K562 (cell line): ENCODE data around the gene VPS13D. TPM values are rescaled to one million over a fixed set of nuclear protein-coding genes. Genes with fewer than 3 reads are reported as not detected.
A peak's percentile ranks its signal among the peaks of the same experiment; 100 is the strongest.

Experiments used
- ATAC-seq: fragments of 200-7000 bp; cut with Tn5 transposase; 3 replicates; pipeline ENCODE4 v1.9.1; 2020; ENCODE audit warnings: moderate library complexity
- BruUV-seq: library from RNA; stranded (reverse); fragments of 400-500 nt; replicated peaks from 2 replicates; lab custom pipeline; 2021; lab: Mats Ljungman, UMichigan
- CTCF ChIA-PET: fragments of 300-600 bp; formaldehyde crosslinking; extraction: SDS; loops from one replicate; lab custom pipeline; 2021; ENCODE audit warnings: low intra/inter-chr PET ratio; lab: Yijun Ruan, JAX
- POLR2A ChIA-PET: fragments of 300-600, 350-650 bp; sonication (Branson Sonifier 250); formaldehyde crosslinking; extraction: SDS; loops from one replicate; lab custom pipeline; 2021; ENCODE audit warnings: antibody characterized with exemption, inconsistent platforms; lab: Yijun Ruan, JAX
- DNase-seq, 4 experiments: peaks; one replicate each; pipeline versions ENCODE4 v3.0.0 to v3.0.0-alpha.2; 2011 to 2018; ENCODE audit warnings: low spot score in 3 of 4, mixed read lengths in 3 of 4; ENCODE audit errors: extremely low read depth in 1 of 4
- FAIRE-seq: peaks from 2 replicates; lab custom pipeline; 2011; peaks lifted over from hg19 to GRCh38; lab: Jason Lieb, UNC
- H2AFZ ChIP-seq: 2 replicates; pipeline ENCODE4 v1.6.0; 2011; ENCODE audit warnings: low read depth, low read length, control low read depth, inconsistent platforms
- H3K27ac ChIP-seq: fragments of 200-600 bp; 3 replicates; pipeline ENCODE4 v1.8.0; 2011; ENCODE audit warnings: low read depth, mild to moderate bottlenecking, control low read depth, inconsistent platforms, low read length, moderate library complexity, mixed read lengths; ENCODE audit errors: extremely low read depth
- H3K27me3 ChIP-seq, 2 experiments: fragments of 300-600 bp in 1 of 2; 2 replicates in 1 of 2; 3 replicates in 1 of 2; pipeline versions ENCODE4 v1.6.0 to v1.8.0; 2011; ENCODE audit warnings: inconsistent platforms in 2 of 2, low read length in 2 of 2, mild to moderate bottlenecking in 1 of 2, mixed read lengths in 1 of 2, moderate library complexity in 1 of 2; ENCODE audit not compliant: control insufficient read depth in 2 of 2, insufficient read depth in 2 of 2
- H3K36me3 ChIP-seq: fragments of 300-600 bp; 3 replicates; pipeline ENCODE4 v1.8.0; 2011; ENCODE audit warnings: mild to moderate bottlenecking, low read length, inconsistent platforms; ENCODE audit not compliant: control insufficient read depth, insufficient read depth
- H3K4me1 ChIP-seq, 2 experiments: fragments of 200-600 bp in 1 of 2; replicated peaks in 1 of 2; 2 replicates in 1 of 2; 3 replicates in 1 of 2; pipeline versions ENCODE4 v1.5.1 to v1.8.0; 2011; ENCODE audit warnings: inconsistent platforms in 2 of 2, low read length in 2 of 2, mild to moderate bottlenecking in 1 of 2, mixed read lengths in 1 of 2, moderate library complexity in 1 of 2; ENCODE audit not compliant: control insufficient read depth in 2 of 2, insufficient read depth in 2 of 2
- H3K4me2 ChIP-seq: 2 replicates; pipeline ENCODE4 v1.6.1; 2011; ENCODE audit warnings: low read length, control low read depth, inconsistent platforms, mixed read lengths; ENCODE audit not compliant: insufficient read depth
- H3K4me3 ChIP-seq: fragments of 200-600 bp; sonication (generic), shearing (Covaris generic); 2 replicates; pipeline ENCODE4 v1.5.1; 2016; ENCODE audit warnings: control low read depth, inconsistent platforms
- H3K79me2 ChIP-seq: fragments of 200-600 bp; 3 replicates; pipeline ENCODE4 v1.8.0; 2011; ENCODE audit warnings: low read length, inconsistent platforms; ENCODE audit not compliant: control insufficient read depth, insufficient read depth
- H3K9ac ChIP-seq, 2 experiments: 2 replicates each; pipeline versions ENCODE4 v1.6.0 to v1.6.1; 2011; ENCODE audit warnings: low read depth in 2 of 2, low read length in 2 of 2, control low read depth in 1 of 2, inconsistent platforms in 1 of 2, mild to moderate bottlenecking in 1 of 2, mixed read lengths in 1 of 2; ENCODE audit not compliant: insufficient read depth in 1 of 2
- H3K9me1 ChIP-seq: one replicate; pipeline ENCODE4 v1.6.0; 2011; ENCODE audit warnings: inconsistent platforms, mild to moderate bottlenecking, low read length, moderate library complexity; ENCODE audit not compliant: control insufficient read depth, insufficient read depth
- H3K9me3 ChIP-seq: replicated peaks from 2 replicates; pipeline ENCODE4 v1.5.1; 2011; ENCODE audit warnings: low read depth, low read length, inconsistent platforms; ENCODE audit not compliant: control insufficient read depth, insufficient read depth
- H4K20me1 ChIP-seq: replicated peaks from 2 replicates; pipeline ENCODE4 v1.6.1; 2011; ENCODE audit warnings: low read length, inconsistent platforms, mixed read lengths; ENCODE audit not compliant: control insufficient read depth, insufficient read depth
- EZH2 ChIP-seq: IDR thresholded peaks from 2 replicates; pipeline ENCODE4 v1.6.1; 2012; ENCODE audit warnings: low read depth, mild to moderate bottlenecking, inconsistent platforms, low read length, borderline replicate concordance
- FOXP4 ChIP-seq: sonication (generic); formaldehyde crosslinking; IDR thresholded peaks from 2 replicates; pipeline ENCODE4 v1.8.0; 2022; ENCODE audit warnings: mild to moderate bottlenecking, missing genetic modification reagents, borderline replicate concordance
- HDAC3 ChIP-seq: fragments of 450-650 bp; IDR thresholded peaks from 2 replicates; pipeline ENCODE4 v1.6.1; 2018; ENCODE audit warnings: borderline replicate concordance, mild to moderate bottlenecking, moderate library complexity; ENCODE audit not compliant: partially characterized antibody
- ILF3 ChIP-seq: fragments of 450-650 bp; IDR thresholded peaks from 2 replicates; pipeline ENCODE4 v1.6.1; 2018; ENCODE audit warnings: antibody characterized with exemption, mild to moderate bottlenecking, moderate library complexity, borderline replicate concordance
- NFXL1 ChIP-seq: fragments of 450-650 bp; formaldehyde crosslinking; IDR thresholded peaks from 2 replicates; pipeline ENCODE4 v1.4.0; 2021; ENCODE audit warnings: mild to moderate bottlenecking
- RBM22 ChIP-seq: fragments of 200-400 bp; formaldehyde crosslinking; IDR thresholded peaks from 2 replicates; pipeline ENCODE4 v1.6.1; 2018; ENCODE audit warnings: low read length, low read depth; ENCODE audit not compliant: poor library complexity, severe bottlenecking
- SOX6 ChIP-seq: fragments of 450-650 bp; IDR thresholded peaks from 2 replicates; pipeline ENCODE4 v1.6.1; 2014; ENCODE audit warnings: mild to moderate bottlenecking
- SP2 ChIP-seq: IDR thresholded peaks from 2 replicates; pipeline ENCODE4 v1.6.1; 2011; ENCODE audit warnings: mild to moderate bottlenecking, low read depth, low read length, moderate library complexity; ENCODE audit not compliant: poor library complexity, severe bottlenecking; ENCODE audit errors: extremely low read depth
- TAF9B ChIP-seq: fragments of 450-650 bp; IDR thresholded peaks from 2 replicates; pipeline ENCODE4 v1.6.1; 2018; ENCODE audit warnings: mild to moderate bottlenecking; ENCODE audit not compliant: partially characterized antibody
- TOE1 ChIP-seq, 2 experiments: fragments of 450-650 bp in 1 of 2; sonication (generic) in 1 of 2; formaldehyde crosslinking in 1 of 2; IDR thresholded peaks; 2 replicates each; pipeline versions ENCODE4 v1.7.1 to v1.8.0; 2016 to 2022; ENCODE audit warnings: borderline replicate concordance in 2 of 2, mild to moderate bottlenecking in 2 of 2, antibody characterized with exemption in 1 of 2, inconsistent platforms in 1 of 2, low read depth in 1 of 2, missing genetic modification reagents in 1 of 2, moderate library complexity in 1 of 2
- ZKSCAN8 ChIP-seq: fragments of 200-800 bp; sonication (Bioruptor generic); IDR thresholded peaks from 2 replicates; pipeline ENCODE4 v1.6.1; 2016; ENCODE audit warnings: missing genetic modification characterization, missing compliant biosample characterization
- ZNF561 ChIP-seq: fragments of 450-650 bp; formaldehyde crosslinking; conservative IDR thresholded peaks from 2 replicates; pipeline ENCODE4 v1.4.0; 2020; ENCODE audit warnings: mild to moderate bottlenecking, moderate library complexity
- WGBS: fragments of 100-300 bp; shearing (Covaris generic); methylation state at CpG from one replicate; pipeline ENCODE4 v1.1.6; 2016; ENCODE audit warnings: low coverage, mixed read lengths; ENCODE audit not compliant: insufficient coverage; ENCODE audit errors: missing lambda C conversion rate; 5-methylcytosine and 5-hydroxymethylcytosine counted together
- in situ Hi-C: fragments of 300-500 bp; cut with MboI; formaldehyde crosslinking; loops from 4 replicates; pipeline ENCODE4 v1.15.0; 2018; ENCODE audit warnings: inconsistent platforms, mixed read lengths
- intact Hi-C: fragments of 100-400 bp; cut with micrococcal nuclease; formaldehyde crosslinking; loops from 2 replicates; pipeline ENCODE4 v1.14.2; 2022
- polyA plus RNA-seq, 8 experiments: library from polyadenylated mRNA; depleted of rRNA in 4 of 8; stranded (reverse) in 5 of 8; unstranded in 3 of 8; fragments of >200 nt; fragmentation: Nextera tagmentation in 2 of 8; fragmentation: Illumina TruSeq in 1 of 8; extraction: Ambion mirVana in 2 of 8; extraction: Trizol in 1 of 8; gene quantifications; 2 replicates each; pipeline versions ENCODE4 v1.2.1 to v1.2.3, GENCODE V29; 2011 to 2014; ENCODE audit warnings: inconsistent platforms in 1 of 8, missing spikeins in 1 of 8
- total RNA-seq, 7 experiments: library from RNA; depleted of rRNA in 6 of 7; stranded (reverse); fragments of >200 nt in 6 of 7; fragmentation: Illumina TruSeq in 2 of 7; extraction: Trizol in 2 of 7; gene quantifications; 2 replicates each; pipeline versions ENCODE4 v1.2.1 to v1.2.3, GENCODE V29; 2011 to 2021; ENCODE audit warnings: low replicate concordance in 1 of 7
- TF ChIP-seq, protein P1 (sequence below), 3 experiments: fragments of 200-800 bp in 1 of 3; fragments of 250-450 bp in 1 of 3; fragments of 450-650 bp in 1 of 3; sonication (Bioruptor Pico) in 1 of 3; sonication (Bioruptor generic) in 1 of 3; formaldehyde crosslinking in 1 of 3; IDR thresholded peaks; 2 replicates each; pipeline versions ENCODE4 v1.6.1 to v1.8.0; 2016 to 2022; ENCODE audit warnings: mild to moderate bottlenecking in 2 of 3, missing genetic modification characterization in 2 of 3, missing compliant biosample characterization in 1 of 3, moderate library complexity in 1 of 3
- TF ChIP-seq, protein P2 (sequence below), 2 experiments: fragments of 450-650 bp; conservative IDR thresholded peaks; 2 replicates each; pipeline ENCODE4 v1.6.1; 2017; ENCODE audit warnings: mild to moderate bottlenecking in 2 of 2, moderate library complexity in 2 of 2

The VPS13D gene
- total and polyA plus RNA-seq, 9 of the 15 experiments (the other 6 are each of a cell fraction or from before 2014, with no cell fraction given) = 6.1 to 51.5 (median 38.5) TPM

GRCh38 chr1:12553963-12554362 lies 324.1 kb downstream of the VPS13D start:
- in situ Hi-C loops = no loop called here
- FAIRE-seq = peak; percentile 86
- TF ChIP-seq TOE1 (IDR thresholded peaks at IDR 0.05; ENCODE audit: borderline replicate concordance) = no peak
- no peak for TF ChIP-seq TOE1 (CRISPR knock-in tag; IDR thresholded peaks at IDR 0.05; ENCODE audit: borderline replicate concordance, low read depth)
- TF ChIP-seq NFXL1 = no peak
- no peak for TF ChIP-seq TAF9B
- TF ChIP-seq, protein P1, sequence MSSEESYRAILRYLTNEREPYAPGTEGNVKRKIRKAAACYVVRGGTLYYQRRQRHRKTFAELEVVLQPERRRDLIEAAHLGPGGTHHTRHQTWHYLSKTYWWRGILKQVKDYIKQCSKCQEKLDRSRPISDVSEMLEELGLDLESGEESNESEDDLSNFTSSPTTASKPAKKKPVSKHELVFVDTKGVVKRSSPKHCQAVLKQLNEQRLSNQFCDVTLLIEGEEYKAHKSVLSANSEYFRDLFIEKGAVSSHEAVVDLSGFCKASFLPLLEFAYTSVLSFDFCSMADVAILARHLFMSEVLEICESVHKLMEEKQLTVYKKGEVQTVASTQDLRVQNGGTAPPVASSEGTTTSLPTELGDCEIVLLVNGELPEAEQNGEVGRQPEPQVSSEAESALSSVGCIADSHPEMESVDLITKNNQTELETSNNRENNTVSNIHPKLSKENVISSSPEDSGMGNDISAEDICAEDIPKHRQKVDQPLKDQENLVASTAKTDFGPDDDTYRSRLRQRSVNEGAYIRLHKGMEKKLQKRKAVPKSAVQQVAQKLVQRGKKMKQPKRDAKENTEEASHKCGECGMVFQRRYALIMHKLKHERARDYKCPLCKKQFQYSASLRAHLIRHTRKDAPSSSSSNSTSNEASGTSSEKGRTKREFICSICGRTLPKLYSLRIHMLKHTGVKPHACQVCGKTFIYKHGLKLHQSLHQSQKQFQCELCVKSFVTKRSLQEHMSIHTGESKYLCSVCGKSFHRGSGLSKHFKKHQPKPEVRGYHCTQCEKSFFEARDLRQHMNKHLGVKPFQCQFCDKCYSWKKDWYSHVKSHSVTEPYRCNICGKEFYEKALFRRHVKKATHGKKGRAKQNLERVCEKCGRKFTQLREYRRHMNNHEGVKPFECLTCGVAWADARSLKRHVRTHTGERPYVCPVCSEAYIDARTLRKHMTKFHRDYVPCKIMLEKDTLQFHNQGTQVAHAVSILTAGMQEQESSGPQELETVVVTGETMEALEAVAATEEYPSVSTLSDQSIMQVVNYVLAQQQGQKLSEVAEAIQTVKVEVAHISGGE (CRISPR knock-in tag; IDR thresholded peaks at IDR 0.05) = no peak
- no peak for TF ChIP-seq ILF3
- no peak for TF ChIP-seq EZH2
- TF ChIP-seq, protein P2, sequence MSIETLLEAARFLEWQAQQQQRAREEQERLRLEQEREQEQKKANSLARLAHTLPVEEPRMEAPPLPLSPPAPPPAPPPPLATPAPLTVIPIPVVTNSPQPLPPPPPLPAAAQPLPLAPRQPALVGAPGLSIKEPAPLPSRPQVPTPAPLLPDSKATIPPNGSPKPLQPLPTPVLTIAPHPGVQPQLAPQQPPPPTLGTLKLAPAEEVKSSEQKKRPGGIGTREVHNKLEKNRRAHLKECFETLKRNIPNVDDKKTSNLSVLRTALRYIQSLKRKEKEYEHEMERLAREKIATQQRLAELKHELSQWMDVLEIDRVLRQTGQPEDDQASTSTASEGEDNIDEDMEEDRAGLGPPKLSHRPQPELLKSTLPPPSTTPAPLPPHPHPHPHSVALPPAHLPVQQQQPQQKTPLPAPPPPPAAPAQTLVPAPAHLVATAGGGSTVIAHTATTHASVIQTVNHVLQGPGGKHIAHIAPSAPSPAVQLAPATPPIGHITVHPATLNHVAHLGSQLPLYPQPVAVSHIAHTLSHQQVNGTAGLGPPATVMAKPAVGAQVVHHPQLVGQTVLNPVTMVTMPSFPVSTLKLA (conservative IDR thresholded peaks at IDR 0.05) = no peak
- no peak for TF ChIP-seq FOXP4 (CRISPR knock-in tag)
- TF ChIP-seq RBM22 = no peak
- no peak for TF ChIP-seq SOX6
- TF ChIP-seq HDAC3 = no peak
- TF ChIP-seq ZNF561 (CRISPR knock-in tag) = no peak
- TF ChIP-seq SP2 = no peak
- no peak for TF ChIP-seq ZKSCAN8

More at GRCh38 chr1:12553963-12554362, 324.1 kb downstream of the VPS13D start:
- ATAC-seq = peak; percentile 77
- DNase-seq = peak; percentile 67 to 89 (median 76)
- Histone ChIP-seq H3K4me2 (no peak overlapping the region), H3K27ac (no peak overlapping the region), H3K4me1 (peaks cover 20 to 58% of the 10 kb centered on the region in 2 experiments), H3K9me3 (no peaks in the 10 kb centered on the region), H3K9ac (no peak overlapping the region; a peak in 1 of 4 replicates), H4K20me1 (no peaks in the 10 kb centered on the region), H3K79me2 (no peaks in the 10 kb centered on the region), H3K27me3 (no peaks in the 10 kb centered on the region), H2AFZ (peak overlapping the region; percentile 53), H3K9me1 (no peaks in the 10 kb centered on the region), H3K4me3 (no peak overlapping the region), H3K36me3 (no peaks in the 10 kb centered on the region)
- ChIA-PET CTCF (no interaction called here), POLR2A (interaction anchor here (0.8 to 1.4 kb wide), 2 partner anchors 17 to 34 kb away, joined by 3 to 4 read pairs; no protein-coding TSS in a partner anchor)
- 23% methylated on average over 3 of the region's 3 CpGs for WGBS
- intact Hi-C loops = no loop called here
- no TSS peak for BruUV-seq
